AG09309 (cell line): ENCODE measurements around the gene NANOG.
"Not testable (repeated sequence)": the region's sequence is repeated elsewhere in the genome, so short reads cannot be mapped to it uniquely, and the experiment has no call there.

Source experiments
- DNase-seq: peaks from one replicate; pipeline ENCODE4 v3.0.0-alpha.2; 2010; ENCODE audit warnings: low read depth
- H3K4me3 ChIP-seq: 2 replicates; pipeline ENCODE4 v1.5.1; 2011; ENCODE audit warnings: mild to moderate bottlenecking, low read depth, low read length, moderate library complexity; ENCODE audit not compliant: control insufficient read depth
- TF ChIP-seq, protein P1 (sequence below): IDR thresholded peaks from 2 replicates; pipeline ENCODE4 v1.5.1; 2011; ENCODE audit warnings: mild to moderate bottlenecking, low read depth, low read length, inconsistent platforms; ENCODE audit not compliant: insufficient read depth, control insufficient read depth; ENCODE audit errors: missing control alignments

NANOG gene

DNA sequence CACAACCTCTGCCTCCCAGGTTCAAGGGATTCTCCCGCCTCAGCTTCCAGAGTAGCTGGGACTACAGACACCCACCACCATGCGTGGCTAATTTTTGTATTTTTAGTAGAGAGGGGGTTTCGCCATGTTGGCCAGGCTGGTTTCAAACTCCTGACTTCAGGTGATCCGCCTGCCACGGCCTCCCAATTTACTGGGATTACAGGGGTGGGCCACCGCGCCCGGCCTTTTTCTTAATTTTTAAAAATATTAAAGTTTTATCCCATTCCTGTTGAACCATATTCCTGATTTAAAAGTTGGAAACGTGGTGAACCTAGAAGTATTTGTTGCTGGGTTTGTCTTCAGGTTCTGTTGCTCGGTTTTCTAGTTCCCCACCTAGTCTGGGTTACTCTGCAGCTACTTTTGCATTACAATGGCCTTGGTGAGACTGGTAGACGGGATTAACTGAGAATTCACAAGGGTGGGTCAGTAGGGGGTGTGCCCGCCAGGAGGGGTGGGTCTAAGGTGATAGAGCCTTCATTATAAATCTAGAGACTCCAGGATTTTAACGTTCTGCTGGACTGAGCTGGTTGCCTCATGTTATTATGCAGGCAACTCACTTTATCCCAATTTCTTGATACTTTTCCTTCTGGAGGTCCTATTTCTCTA lies at the start of gene NANOG:
Gene NANOG (plus strand): TSS at position 519 of the 645 bp plus-strand sequence. CDS start 213 bp downstream, outside the sequence.
- DNase-seq, H3K4me3 ChIP-seq: not testable (repeated sequence)

DNA sequence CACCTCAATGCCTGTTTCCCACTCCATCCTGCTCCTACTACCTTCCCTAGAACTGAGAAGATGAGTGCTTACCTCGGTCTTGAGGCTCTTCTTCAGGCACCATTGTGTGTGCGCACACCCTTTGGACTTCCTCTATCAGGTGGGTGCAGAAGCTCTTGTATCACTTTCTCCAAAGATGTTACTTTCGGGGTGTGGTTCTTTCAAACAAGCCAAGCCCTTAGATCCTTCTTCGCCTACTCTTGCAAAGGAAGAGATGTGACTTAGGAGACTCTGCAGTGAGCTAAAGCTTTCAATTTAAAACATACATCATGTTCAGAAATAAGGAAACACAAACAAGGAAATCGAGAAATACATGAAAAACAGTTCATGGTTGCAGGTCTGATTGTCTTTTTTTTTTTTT lies 42.0 kb upstream of the NANOG start, which contains the start of gene CLEC4C:
Gene CLEC4C (minus strand): TSS at position 130 of the 400 bp plus-strand sequence. CDS start 27 bp downstream, at position 103.
- TF ChIP-seq, protein P1, sequence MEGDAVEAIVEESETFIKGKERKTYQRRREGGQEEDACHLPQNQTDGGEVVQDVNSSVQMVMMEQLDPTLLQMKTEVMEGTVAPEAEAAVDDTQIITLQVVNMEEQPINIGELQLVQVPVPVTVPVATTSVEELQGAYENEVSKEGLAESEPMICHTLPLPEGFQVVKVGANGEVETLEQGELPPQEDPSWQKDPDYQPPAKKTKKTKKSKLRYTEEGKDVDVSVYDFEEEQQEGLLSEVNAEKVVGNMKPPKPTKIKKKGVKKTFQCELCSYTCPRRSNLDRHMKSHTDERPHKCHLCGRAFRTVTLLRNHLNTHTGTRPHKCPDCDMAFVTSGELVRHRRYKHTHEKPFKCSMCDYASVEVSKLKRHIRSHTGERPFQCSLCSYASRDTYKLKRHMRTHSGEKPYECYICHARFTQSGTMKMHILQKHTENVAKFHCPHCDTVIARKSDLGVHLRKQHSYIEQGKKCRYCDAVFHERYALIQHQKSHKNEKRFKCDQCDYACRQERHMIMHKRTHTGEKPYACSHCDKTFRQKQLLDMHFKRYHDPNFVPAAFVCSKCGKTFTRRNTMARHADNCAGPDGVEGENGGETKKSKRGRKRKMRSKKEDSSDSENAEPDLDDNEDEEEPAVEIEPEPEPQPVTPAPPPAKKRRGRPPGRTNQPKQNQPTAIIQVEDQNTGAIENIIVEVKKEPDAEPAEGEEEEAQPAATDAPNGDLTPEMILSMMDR: no peak
- no peak for DNase-seq

DNA sequence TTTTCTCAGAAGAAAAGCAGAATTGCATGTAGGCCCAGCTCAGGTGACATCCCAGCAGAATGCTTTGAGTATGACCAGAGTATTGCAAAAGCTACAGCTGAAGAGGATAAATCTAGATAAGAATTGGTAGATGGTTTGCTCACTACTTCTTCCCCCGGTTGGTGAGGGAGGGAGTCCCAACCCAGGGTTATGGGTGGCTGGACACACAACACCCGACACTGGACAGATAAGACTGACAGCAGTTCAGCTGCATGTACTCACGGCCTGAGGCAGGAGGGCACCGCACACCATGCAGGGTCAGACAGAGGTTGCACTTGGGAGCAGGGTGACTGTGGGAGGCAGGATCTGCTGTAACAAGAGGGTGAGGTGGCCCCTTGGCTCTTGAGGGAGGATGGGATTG lies 40.4 kb upstream of the NANOG start:
- DNase-seq: no peak

More for the DNA sequence above, 42.0 kb upstream of the NANOG start, which contains the start of gene CLEC4C:
- no peak within 1 kb of the TSS for H3K4me3 ChIP-seq

DNA sequence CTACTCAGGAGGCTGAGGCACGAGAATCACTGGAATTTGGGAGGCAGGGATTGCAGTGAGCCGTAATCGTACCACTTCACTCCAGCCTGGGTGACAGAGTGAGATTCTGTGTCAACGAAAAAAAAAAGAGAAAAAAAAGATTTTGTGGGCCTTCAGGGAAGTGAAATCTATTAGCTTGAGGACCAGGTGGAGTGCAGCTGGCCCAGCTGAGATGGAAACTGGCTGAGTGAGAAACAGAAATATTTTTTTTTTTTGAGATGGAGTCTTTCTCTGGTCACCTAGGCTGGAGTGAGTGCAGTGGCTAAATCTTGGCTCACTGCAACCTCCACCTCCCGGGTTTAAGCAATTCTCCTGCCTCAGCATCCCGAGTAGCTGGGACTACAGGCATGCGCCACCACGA lies 39.8 kb upstream of the NANOG start:
- TF ChIP-seq, protein P1: no peak
- no peak overlapping the region for H3K4me3 ChIP-seq
- no peak for DNase-seq

More for the DNA sequence above, 40.4 kb upstream of the NANOG start:
- TF ChIP-seq, protein P1: no peak
- H3K4me3 ChIP-seq: no peak overlapping the region

DNA sequence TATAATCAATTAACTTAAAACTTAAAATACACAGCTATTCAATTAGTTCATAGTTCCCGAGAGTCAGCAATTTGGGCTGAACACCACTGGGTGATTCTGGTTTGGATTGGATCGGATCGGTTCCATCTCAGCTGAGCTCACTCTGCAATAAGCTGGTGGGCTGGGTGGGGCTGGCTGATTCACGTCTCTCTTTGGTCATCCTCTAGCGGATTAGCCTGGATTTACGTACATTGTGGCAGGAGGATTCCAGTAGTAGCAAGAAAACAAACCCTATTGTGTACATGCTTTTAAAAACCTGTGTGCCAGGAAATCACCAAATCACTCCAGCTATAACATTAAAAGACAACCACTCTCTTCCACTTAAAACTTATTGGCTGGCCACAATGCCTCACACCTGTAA lies 38.9 kb upstream of the NANOG start:
- no peak for DNase-seq
- TF ChIP-seq, protein P1: no peak
- no peak overlapping the region for H3K4me3 ChIP-seq

DNA sequence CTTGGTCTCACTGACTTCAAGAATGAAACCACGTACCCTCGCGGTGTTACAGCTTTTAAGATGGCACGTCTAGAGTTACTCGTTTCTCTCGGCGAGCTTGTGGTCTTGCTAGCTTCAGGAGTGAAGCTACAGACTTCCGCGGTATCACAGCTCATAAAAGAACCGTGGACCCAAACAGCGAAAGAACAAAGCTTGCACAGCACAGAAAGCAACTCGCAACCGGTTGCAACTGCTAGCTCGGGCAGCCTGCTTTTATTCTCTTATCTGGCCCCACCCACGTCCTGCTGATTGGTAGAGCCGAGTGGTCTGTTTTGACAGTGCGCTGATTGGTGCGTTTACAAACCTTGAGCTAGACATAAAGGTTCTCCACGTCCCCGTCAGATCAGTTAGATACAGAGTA lies 37.8 kb upstream of the NANOG start:
- H3K4me3 ChIP-seq: no peak overlapping the region
- TF ChIP-seq, protein P1: no peak

DNA sequence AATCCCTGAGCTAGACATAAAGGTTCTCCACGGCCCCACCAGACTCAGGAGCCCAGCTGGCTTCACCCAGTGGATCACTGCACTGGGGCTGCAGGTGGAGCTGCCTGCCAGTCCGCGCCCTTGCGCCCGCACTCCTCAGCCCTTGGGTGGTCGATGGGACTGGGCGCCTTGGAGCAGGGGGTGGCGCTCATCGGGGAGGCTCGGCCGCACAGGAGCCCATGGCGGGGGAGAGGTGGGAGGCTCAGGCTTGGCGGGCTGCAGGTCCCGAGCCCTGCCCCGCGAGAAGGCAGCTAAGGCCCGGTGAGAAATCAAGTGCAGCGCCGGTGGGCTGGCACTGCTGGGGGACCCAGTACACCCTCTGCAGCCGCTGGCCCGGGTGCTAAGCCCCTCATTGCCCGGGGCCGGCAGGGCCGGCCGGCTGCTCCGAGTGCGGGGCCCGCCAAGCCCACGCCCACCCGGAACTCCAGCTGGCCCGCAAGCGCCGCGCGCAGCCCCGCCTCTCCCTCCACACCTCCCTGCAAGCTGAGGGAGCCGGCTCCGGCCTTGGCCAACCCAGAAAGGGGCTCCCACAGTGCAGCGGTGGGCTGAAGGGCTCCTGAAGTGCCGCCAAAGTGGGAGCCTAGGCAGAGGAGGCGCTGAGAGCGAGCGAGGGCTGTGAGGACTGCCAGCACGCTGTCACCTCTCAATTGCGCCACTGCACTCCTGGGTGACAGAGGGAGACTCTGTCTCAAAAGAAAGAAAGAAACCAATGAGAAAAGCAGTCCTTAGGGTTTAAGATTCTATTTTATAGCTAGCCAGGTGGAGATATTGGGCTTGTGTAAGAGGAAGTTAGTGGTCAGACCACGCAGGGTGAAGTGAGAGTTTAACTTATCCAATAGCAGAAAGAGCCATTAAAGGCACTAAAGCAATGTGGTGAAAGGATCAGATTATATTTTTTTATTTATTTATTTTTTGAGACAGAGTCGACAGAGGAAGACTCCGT lies 37.0 kb upstream of the NANOG start:
- not testable (repeated sequence) for H3K4me3 ChIP-seq, DNase-seq

More for the DNA sequence above, 37.8 kb upstream of the NANOG start:
- DNase-seq: no peak

DNA sequence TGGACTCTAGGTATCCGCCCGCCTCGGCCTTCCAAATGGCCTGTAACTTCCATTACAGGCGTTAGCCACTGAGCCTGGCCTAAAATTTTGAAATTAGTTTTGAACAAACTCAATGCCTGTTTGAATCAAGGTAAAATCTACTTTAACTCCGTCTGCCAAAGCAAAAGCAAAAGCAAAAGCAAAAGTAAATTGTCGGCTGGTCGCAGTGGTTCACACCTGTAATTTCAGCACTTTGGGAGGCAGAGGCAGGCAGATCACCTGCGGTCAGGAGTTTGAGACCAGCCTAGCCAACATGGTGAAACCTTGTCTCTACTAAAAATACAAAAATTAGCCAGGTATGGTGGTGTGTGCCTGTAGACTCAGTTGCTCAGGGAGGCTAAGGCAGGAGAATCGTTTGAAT lies 33.5 kb upstream of the NANOG start:
- not testable (repeated sequence) for H3K4me3 ChIP-seq, DNase-seq
